Measurements from ENCODE around the gene VSIG10L2.
"Not testable (repeated sequence)": the region's sequence is repeated elsewhere in the genome, so short reads cannot be mapped to it uniquely, and the experiment has no call there.

The VSIG10L2 gene

GRCh38 chr11:125980436-125980835 is 34.6 kb downstream of the VSIG10L2 start:
- ChIA-PET POLR2A (no interaction called here), CTCF (no interaction called here)
- no peak for TF ChIP-seq SP1 (IDR thresholded peaks at IDR 0.05)
- no peak for TF ChIP-seq LEF1 (IDR thresholded peaks at IDR 0.05; ENCODE audit: borderline replicate concordance)
- no peak for TF ChIP-seq HDGF (IDR thresholded peaks at IDR 0.05; ENCODE audit: borderline replicate concordance)
- TF ChIP-seq ELF4 (IDR thresholded peaks at IDR 0.05) = no peak
- no peak for TF ChIP-seq FOXK2 (IDR thresholded peaks at IDR 0.05)
- TF ChIP-seq TARDBP (IDR thresholded peaks at IDR 0.05) = no peak
- TF ChIP-seq NFRKB (IDR thresholded peaks at IDR 0.05) = no peak
- TF ChIP-seq BHLHE40 (IDR thresholded peaks at IDR 0.05; ENCODE audit: borderline replicate concordance) = no peak
- TF ChIP-seq FOXA1 (IDR thresholded peaks at IDR 0.05) = no peak
- no peak for TF ChIP-seq FOXM1 (IDR thresholded peaks at IDR 0.05; ENCODE audit: borderline replicate concordance)
- TF ChIP-seq ZNF384 (IDR thresholded peaks at IDR 0.05) = no peak
- TF ChIP-seq SUZ12 (IDR thresholded peaks at IDR 0.05) = no peak
- TF ChIP-seq PKNOX1 (IDR thresholded peaks at IDR 0.05) = no peak
- TF ChIP-seq CTBP1 (IDR thresholded peaks at IDR 0.05; ENCODE audit: borderline replicate concordance) = no peak
- no peak for TF ChIP-seq L3MBTL2 (conservative IDR thresholded peaks at IDR 0.05)
- TF ChIP-seq ARNT (IDR thresholded peaks at IDR 0.05) = no peak
- no peak for DNase-seq (ENCODE audit: extremely low spot score)

- ChIA-PET CTCF (no interaction called here), POLR2A (no interaction called here)
- TF ChIP-seq PKNOX1 (IDR thresholded peaks at IDR 0.05) = no peak
- TF ChIP-seq HDGF (IDR thresholded peaks at IDR 0.05; ENCODE audit: borderline replicate concordance) = no peak
- no peak for TF ChIP-seq ELF4 (IDR thresholded peaks at IDR 0.05)
- TF ChIP-seq L3MBTL2 (conservative IDR thresholded peaks at IDR 0.05) = no peak
- TF ChIP-seq ARNT (IDR thresholded peaks at IDR 0.05) = no peak
- no peak for TF ChIP-seq SUZ12 (IDR thresholded peaks at IDR 0.05)
- TF ChIP-seq NFRKB (IDR thresholded peaks at IDR 0.05) = no peak
- no peak for DNase-seq (ENCODE audit: extremely low spot score)
Measured at GRCh38 chr11:125982348-125982730, 36.5 kb downstream of the VSIG10L2 start.

GRCh38 chr11:125985956-125986355 is 40.1 kb downstream of the VSIG10L2 start:
- POLR2A ChIA-PET; DNase-seq (ENCODE audit: extremely low spot score): not testable (repeated sequence)
- CTCF ChIA-PET = interaction anchor here (0.7 kb wide), 1 partner anchor 1192 kb away, joined by 5 read pairs; no protein-coding TSS in a partner anchor

GRCh38 chr11:125987066-125987641 is 41.3 kb downstream of the VSIG10L2 start:
- ChIA-PET POLR2A (no interaction called here), CTCF (interaction anchor here (0.6 kb wide), 1 partner anchor 39 kb away, joined by 6 read pairs; no protein-coding TSS in a partner anchor)

GRCh38 chr11:125990244-125990643 is 44.4 kb downstream of the VSIG10L2 start:
- no peak for DNase-seq (ENCODE audit: extremely low spot score)
- ChIA-PET POLR2A (no interaction called here), CTCF (no interaction called here)
- no peak for TF ChIP-seq ELF4 (IDR thresholded peaks at IDR 0.05)

More at GRCh38 chr11:125987066-125987641, 41.3 kb downstream of the VSIG10L2 start:
- TF ChIP-seq TARDBP (IDR thresholded peaks at IDR 0.05) (no peak), FOXA1 (IDR thresholded peaks at IDR 0.05) (no peak), LEF1 (IDR thresholded peaks at IDR 0.05; ENCODE audit: borderline replicate concordance) (no peak), BHLHE40 (IDR thresholded peaks at IDR 0.05; ENCODE audit: borderline replicate concordance) (no peak), FOXM1 (IDR thresholded peaks at IDR 0.05; ENCODE audit: borderline replicate concordance) (no peak), SUZ12 (IDR thresholded peaks at IDR 0.05) (no peak), ELF4 (IDR thresholded peaks at IDR 0.05) (no peak), NFRKB (IDR thresholded peaks at IDR 0.05) (no peak), SP1 (IDR thresholded peaks at IDR 0.05) (no peak), CTBP1 (IDR thresholded peaks at IDR 0.05; ENCODE audit: borderline replicate concordance) (no peak), PKNOX1 (IDR thresholded peaks at IDR 0.05) (no peak), L3MBTL2 (conservative IDR thresholded peaks at IDR 0.05) (no peak), HDGF (IDR thresholded peaks at IDR 0.05; ENCODE audit: borderline replicate concordance) (no peak)
- no peak for DNase-seq (ENCODE audit: extremely low spot score)

GRCh38 chr11:125992893-125993292 is 47.0 kb downstream of the VSIG10L2 start:
- ChIA-PET CTCF (no interaction called here), POLR2A (no interaction called here)
- TF ChIP-seq PKNOX1 (IDR thresholded peaks at IDR 0.05) (no peak), FOXK2 (IDR thresholded peaks at IDR 0.05) (no peak), SP1 (IDR thresholded peaks at IDR 0.05) (no peak), NFRKB (IDR thresholded peaks at IDR 0.05) (no peak), BHLHE40 (IDR thresholded peaks at IDR 0.05; ENCODE audit: borderline replicate concordance) (no peak), ZNF384 (IDR thresholded peaks at IDR 0.05) (no peak), LEF1 (IDR thresholded peaks at IDR 0.05; ENCODE audit: borderline replicate concordance) (no peak), FOXM1 (IDR thresholded peaks at IDR 0.05; ENCODE audit: borderline replicate concordance) (no peak), FOXA1 (IDR thresholded peaks at IDR 0.05) (no peak), ARNT (IDR thresholded peaks at IDR 0.05) (no peak), L3MBTL2 (conservative IDR thresholded peaks at IDR 0.05) (no peak), TARDBP (IDR thresholded peaks at IDR 0.05) (no peak), SUZ12 (IDR thresholded peaks at IDR 0.05) (no peak), HDGF (IDR thresholded peaks at IDR 0.05; ENCODE audit: borderline replicate concordance) (no peak), CTBP1 (IDR thresholded peaks at IDR 0.05; ENCODE audit: borderline replicate concordance) (no peak)
- no peak for DNase-seq (ENCODE audit: extremely low spot score)
